HepG2 (cell line): Measurements from ENCODE around the gene RMI2. TPM values are rescaled to one million over a fixed set of nuclear protein-coding genes. Genes with fewer than 3 reads are reported as not detected.

ENCODE experiments used
- GATAD2A ChIP-seq: IDR thresholded peaks from 2 replicates; pipeline ENCODE4 v1.6.1; 2016
- HMG20A ChIP-seq: IDR thresholded peaks from 2 replicates; pipeline ENCODE4 v1.6.1; 2016; ENCODE audit warnings: borderline replicate concordance
- IRF2 ChIP-seq: IDR thresholded peaks from 2 replicates; pipeline ENCODE4 v1.6.1; 2018; ENCODE audit warnings: missing genetic modification reagents, missing compliant biosample characterization
- ONECUT2 ChIP-seq: sonication (generic); formaldehyde crosslinking; IDR thresholded peaks from 2 replicates; pipeline ENCODE4 v1.4.0; 2020; ENCODE audit warnings: missing genetic modification reagents
- RXRB ChIP-seq: IDR thresholded peaks from 2 replicates; pipeline ENCODE4 v1.6.1; 2016; ENCODE audit warnings: borderline replicate concordance, missing genetic modification reagents, missing compliant biosample characterization
- SALL1 ChIP-seq: sonication (generic); formaldehyde crosslinking; IDR thresholded peaks from 2 replicates; pipeline ENCODE4 v1.8.0; 2022; ENCODE audit warnings: mild to moderate bottlenecking, missing genetic modification reagents
- SIX1 ChIP-seq: sonication (generic); formaldehyde crosslinking; IDR thresholded peaks from 2 replicates; pipeline ENCODE4 v1.4.0; 2020; ENCODE audit warnings: missing genetic modification reagents, borderline replicate concordance
- YEATS4 ChIP-seq: sonication (generic); formaldehyde crosslinking; IDR thresholded peaks from 2 replicates; pipeline ENCODE4 v1.4.0; 2020; ENCODE audit warnings: missing genetic modification reagents, borderline replicate concordance
- ZMYM4 ChIP-seq: sonication (generic); formaldehyde crosslinking; IDR thresholded peaks from 2 replicates; pipeline ENCODE4 v1.8.1; 2023; ENCODE audit warnings: mild to moderate bottlenecking, missing genetic modification reagents
- ZNF121 ChIP-seq: sonication (generic); formaldehyde crosslinking; IDR thresholded peaks from 2 replicates; pipeline ENCODE4 v1.5.0; 2020; ENCODE audit warnings: mild to moderate bottlenecking, missing genetic modification reagents
- ZNF546 ChIP-seq: sonication (generic); formaldehyde crosslinking; conservative IDR thresholded peaks from 2 replicates; pipeline ENCODE4 v1.8.1; 2023; ENCODE audit warnings: mild to moderate bottlenecking, missing genetic modification reagents
- ZNF572 ChIP-seq: sonication (generic); formaldehyde crosslinking; IDR thresholded peaks from 2 replicates; pipeline ENCODE4 v1.5.1; 2020; ENCODE audit warnings: mild to moderate bottlenecking, missing genetic modification reagents
- polyA plus RNA-seq, 8 experiments: library from polyadenylated mRNA; depleted of rRNA in 3 of 8; stranded (reverse) in 7 of 8; unstranded in 1 of 8; fragments of >200 nt; fragmentation: Illumina TruSeq in 4 of 8; extraction: Trizol in 4 of 8; gene quantifications; 2 replicates each; pipeline versions ENCODE4 v1.2.1 to v1.2.3, GENCODE V29; 2011 to 2016; ENCODE audit warnings: low read depth in 4 of 8, missing spikeins in 1 of 8, mixed read lengths in 1 of 8; ENCODE audit not compliant: insufficient read depth in 1 of 8
- total RNA-seq, 5 experiments: library from RNA; depleted of rRNA; stranded (reverse); fragments of >200 nt; fragmentation: Illumina TruSeq; extraction: Trizol; gene quantifications; 2 replicates each; pipeline ENCODE4 v1.2.3, GENCODE V29; 2016; ENCODE audit warnings: low read depth in 1 of 5
- TF ChIP-seq, protein P1 (sequence below): sonication (generic); formaldehyde crosslinking; IDR thresholded peaks from 2 replicates; pipeline ENCODE4 v1.4.0; 2020; ENCODE audit warnings: mild to moderate bottlenecking, missing genetic modification reagents
- TF ChIP-seq, protein P2 (sequence below): sonication (generic); formaldehyde crosslinking; IDR thresholded peaks from 2 replicates; pipeline ENCODE4 v1.8.0; 2023; ENCODE audit warnings: mild to moderate bottlenecking, missing genetic modification reagents
- TF ChIP-seq, protein P3 (sequence below), 2 experiments: sonication (generic) in 1 of 2; formaldehyde crosslinking in 1 of 2; IDR thresholded peaks; 2 replicates each; pipeline versions ENCODE4 v1.4.0 to v1.6.1; 2018 to 2020; ENCODE audit warnings: missing genetic modification reagents in 2 of 2, borderline replicate concordance in 1 of 2, low read depth in 1 of 2, mild to moderate bottlenecking in 1 of 2, missing biosample characterization in 1 of 2
- TF ChIP-seq, protein P4 (sequence below): sonication (generic); formaldehyde crosslinking; IDR thresholded peaks from 2 replicates; pipeline ENCODE4 v1.8.0; 2022; ENCODE audit warnings: missing genetic modification reagents, mild to moderate bottlenecking, borderline replicate concordance
- TF ChIP-seq, protein P5 (sequence below): sonication (generic); formaldehyde crosslinking; conservative IDR thresholded peaks from 2 replicates; pipeline ENCODE4 v1.4.0; 2020; ENCODE audit warnings: mild to moderate bottlenecking, missing genetic modification reagents, moderate library complexity
- TF ChIP-seq, protein P6 (sequence below): sonication (generic); formaldehyde crosslinking; IDR thresholded peaks from 2 replicates; pipeline ENCODE4 v1.9.0; 2022; ENCODE audit warnings: low read depth, missing genetic modification reagents

The RMI2 gene
- total and polyA plus RNA-seq, 2 of the 13 experiments (the other 11 are each of a cell fraction or from before 2014, with no cell fraction given) = 24.5 to 55.7 TPM

DNA sequence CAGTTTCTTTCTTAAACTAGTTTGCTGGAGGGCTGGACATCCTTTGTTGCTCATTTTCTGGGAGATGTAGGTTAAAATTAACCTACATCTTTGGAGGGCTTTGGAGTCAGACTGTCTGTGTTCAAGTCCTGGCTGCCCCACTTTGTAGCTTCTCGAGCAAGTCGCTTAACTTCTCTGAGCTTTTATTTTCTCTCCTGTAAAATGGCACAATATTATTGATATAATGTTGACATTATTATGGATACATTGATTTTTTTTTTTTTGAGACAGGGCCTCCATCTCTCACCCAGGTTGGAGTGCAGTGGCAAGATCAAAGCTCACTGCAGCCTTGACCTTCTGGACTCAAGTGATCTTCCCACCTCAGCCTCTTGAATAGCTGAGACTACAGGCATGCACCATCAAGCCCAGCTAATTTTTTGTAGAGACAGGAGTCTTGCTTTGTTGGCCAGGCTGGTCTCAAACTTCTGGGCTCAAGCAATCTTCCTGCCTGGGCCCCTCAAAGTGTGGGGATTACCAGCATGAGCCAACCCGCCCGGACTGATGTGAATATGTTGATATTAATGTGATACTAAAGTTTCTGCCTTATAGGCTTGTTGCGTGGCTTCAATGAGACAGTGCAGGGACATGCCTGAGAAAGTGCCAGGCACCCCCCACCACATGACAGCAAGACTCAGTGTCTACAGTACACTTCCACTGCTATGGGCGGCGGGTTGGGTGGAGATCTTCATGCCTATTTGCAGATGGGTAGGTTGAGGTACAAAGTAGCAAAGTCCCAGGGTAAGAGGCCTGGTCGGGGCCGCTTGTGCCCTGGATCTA, 31.6 kb upstream of the RMI2 start (continued):
- TF ChIP-seq, protein P1, sequence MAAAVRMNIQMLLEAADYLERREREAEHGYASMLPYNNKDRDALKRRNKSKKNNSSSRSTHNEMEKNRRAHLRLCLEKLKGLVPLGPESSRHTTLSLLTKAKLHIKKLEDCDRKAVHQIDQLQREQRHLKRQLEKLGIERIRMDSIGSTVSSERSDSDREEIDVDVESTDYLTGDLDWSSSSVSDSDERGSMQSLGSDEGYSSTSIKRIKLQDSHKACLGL (CRISPR knock-in tag) = no peak
- TF ChIP-seq, protein P2, sequence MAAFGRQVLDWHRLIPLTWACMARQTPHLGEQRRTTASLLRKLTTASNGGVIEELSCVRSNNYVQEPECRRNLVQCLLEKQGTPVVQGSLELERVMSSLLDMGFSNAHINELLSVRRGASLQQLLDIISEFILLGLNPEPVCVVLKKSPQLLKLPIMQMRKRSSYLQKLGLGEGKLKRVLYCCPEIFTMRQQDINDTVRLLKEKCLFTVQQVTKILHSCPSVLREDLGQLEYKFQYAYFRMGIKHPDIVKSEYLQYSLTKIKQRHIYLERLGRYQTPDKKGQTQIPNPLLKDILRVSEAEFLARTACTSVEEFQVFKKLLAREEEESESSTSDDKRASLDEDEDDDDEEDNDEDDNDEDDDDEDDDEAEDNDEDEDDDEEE (CRISPR knock-in tag) = no peak
- TF ChIP-seq, protein P3, sequence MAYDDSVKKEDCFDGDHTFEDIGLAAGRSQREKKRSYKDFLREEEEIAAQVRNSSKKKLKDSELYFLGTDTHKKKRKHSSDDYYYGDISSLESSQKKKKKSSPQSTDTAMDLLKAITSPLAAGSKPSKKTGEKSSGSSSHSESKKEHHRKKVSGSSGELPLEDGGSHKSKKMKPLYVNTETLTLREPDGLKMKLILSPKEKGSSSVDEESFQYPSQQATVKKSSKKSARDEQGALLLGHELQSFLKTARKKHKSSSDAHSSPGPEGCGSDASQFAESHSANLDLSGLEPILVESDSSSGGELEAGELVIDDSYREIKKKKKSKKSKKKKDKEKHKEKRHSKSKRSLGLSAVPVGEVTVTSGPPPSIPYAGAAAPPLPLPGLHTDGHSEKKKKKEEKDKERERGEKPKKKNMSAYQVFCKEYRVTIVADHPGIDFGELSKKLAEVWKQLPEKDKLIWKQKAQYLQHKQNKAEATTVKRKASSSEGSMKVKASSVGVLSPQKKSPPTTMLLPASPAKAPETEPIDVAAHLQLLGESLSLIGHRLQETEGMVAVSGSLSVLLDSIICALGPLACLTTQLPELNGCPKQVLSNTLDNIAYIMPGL (CRISPR knock-in tag; IDR thresholded peaks at IDR 0.05; ENCODE audit: borderline replicate concordance in 1 of 2, low read depth in 1 of 2) = no peak
- peak; percentile 44; the same call in 1 of the 2 replicates for TF ChIP-seq YEATS4 (CRISPR knock-in tag)
- TF ChIP-seq, protein P4, sequence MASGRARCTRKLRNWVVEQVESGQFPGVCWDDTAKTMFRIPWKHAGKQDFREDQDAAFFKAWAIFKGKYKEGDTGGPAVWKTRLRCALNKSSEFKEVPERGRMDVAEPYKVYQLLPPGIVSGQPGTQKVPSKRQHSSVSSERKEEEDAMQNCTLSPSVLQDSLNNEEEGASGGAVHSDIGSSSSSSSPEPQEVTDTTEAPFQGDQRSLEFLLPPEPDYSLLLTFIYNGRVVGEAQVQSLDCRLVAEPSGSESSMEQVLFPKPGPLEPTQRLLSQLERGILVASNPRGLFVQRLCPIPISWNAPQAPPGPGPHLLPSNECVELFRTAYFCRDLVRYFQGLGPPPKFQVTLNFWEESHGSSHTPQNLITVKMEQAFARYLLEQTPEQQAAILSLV (CRISPR knock-in tag) = peak; percentile 67; the same call in 1 of the 2 replicates
- TF ChIP-seq RXRB (CRISPR knock-in tag) = peak; percentile 44; the same call in 1 of the 2 replicates
- no peak; the same call in 1 of the 2 replicates for TF ChIP-seq IRF2
- no peak for TF ChIP-seq ZNF546
- TF ChIP-seq, protein P5, sequence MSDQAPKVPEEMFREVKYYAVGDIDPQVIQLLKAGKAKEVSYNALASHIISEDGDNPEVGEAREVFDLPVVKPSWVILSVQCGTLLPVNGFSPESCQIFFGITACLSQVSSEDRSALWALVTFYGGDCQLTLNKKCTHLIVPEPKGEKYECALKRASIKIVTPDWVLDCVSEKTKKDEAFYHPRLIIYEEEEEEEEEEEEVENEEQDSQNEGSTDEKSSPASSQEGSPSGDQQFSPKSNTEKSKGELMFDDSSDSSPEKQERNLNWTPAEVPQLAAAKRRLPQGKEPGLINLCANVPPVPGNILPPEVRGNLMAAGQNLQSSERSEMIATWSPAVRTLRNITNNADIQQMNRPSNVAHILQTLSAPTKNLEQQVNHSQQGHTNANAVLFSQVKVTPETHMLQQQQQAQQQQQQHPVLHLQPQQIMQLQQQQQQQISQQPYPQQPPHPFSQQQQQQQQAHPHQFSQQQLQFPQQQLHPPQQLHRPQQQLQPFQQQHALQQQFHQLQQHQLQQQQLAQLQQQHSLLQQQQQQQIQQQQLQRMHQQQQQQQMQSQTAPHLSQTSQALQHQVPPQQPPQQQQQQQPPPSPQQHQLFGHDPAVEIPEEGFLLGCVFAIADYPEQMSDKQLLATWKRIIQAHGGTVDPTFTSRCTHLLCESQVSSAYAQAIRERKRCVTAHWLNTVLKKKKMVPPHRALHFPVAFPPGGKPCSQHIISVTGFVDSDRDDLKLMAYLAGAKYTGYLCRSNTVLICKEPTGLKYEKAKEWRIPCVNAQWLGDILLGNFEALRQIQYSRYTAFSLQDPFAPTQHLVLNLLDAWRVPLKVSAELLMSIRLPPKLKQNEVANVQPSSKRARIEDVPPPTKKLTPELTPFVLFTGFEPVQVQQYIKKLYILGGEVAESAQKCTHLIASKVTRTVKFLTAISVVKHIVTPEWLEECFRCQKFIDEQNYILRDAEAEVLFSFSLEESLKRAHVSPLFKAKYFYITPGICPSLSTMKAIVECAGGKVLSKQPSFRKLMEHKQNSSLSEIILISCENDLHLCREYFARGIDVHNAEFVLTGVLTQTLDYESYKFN (CRISPR knock-in tag) = peak; percentile 51; the same call in 1 of the 2 replicates
- peak; percentile 50; the same call in 1 of the 2 replicates for TF ChIP-seq ZMYM4 (CRISPR knock-in tag)
- TF ChIP-seq HMG20A = peak; percentile 66; the same call in 1 of the 2 replicates
- TF ChIP-seq SIX1 (CRISPR knock-in tag) = no peak
- TF ChIP-seq ZNF121 (CRISPR knock-in tag) = peak; percentile 97
- peak; percentile 64 for TF ChIP-seq GATAD2A
- TF ChIP-seq SALL1 (CRISPR knock-in tag) = peak; percentile 52
- TF ChIP-seq, protein P6, sequence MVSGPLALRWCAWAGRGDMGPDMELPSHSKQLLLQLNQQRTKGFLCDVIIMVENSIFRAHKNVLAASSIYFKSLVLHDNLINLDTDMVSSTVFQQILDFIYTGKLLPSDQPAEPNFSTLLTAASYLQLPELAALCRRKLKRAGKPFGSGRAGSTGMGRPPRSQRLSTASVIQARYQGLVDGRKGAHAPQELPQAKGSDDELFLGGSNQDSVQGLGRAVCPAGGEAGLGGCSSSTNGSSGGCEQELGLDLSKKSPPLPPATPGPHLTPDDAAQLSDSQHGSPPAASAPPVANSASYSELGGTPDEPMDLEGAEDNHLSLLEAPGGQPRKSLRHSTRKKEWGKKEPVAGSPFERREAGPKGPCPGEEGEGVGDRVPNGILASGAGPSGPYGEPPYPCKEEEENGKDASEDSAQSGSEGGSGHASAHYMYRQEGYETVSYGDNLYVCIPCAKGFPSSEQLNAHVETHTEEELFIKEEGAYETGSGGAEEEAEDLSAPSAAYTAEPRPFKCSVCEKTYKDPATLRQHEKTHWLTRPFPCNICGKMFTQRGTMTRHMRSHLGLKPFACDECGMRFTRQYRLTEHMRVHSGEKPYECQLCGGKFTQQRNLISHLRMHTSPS (CRISPR knock-in tag) = 0 out of 2 replicates have a peak, but pooled peaks have one; percentile 35
- peak; percentile 73; the same call in 1 of the 2 replicates for TF ChIP-seq ONECUT2 (CRISPR knock-in tag)
- 0 out of 2 replicates have a peak, but pooled peaks have one; percentile 44 for TF ChIP-seq ZNF572 (CRISPR knock-in tag)
